ENCODE measurements around the gene NPIPA3. TPM values are rescaled to one million over a fixed set of nuclear protein-coding genes. Genes with fewer than 3 reads are reported as not detected.
"Not testable (repeated sequence)": the region's sequence is repeated elsewhere in the genome, so short reads cannot be mapped to it uniquely, and the experiment has no call there.

NPIPA3 gene
- total RNA-seq = not detected

DNA sequence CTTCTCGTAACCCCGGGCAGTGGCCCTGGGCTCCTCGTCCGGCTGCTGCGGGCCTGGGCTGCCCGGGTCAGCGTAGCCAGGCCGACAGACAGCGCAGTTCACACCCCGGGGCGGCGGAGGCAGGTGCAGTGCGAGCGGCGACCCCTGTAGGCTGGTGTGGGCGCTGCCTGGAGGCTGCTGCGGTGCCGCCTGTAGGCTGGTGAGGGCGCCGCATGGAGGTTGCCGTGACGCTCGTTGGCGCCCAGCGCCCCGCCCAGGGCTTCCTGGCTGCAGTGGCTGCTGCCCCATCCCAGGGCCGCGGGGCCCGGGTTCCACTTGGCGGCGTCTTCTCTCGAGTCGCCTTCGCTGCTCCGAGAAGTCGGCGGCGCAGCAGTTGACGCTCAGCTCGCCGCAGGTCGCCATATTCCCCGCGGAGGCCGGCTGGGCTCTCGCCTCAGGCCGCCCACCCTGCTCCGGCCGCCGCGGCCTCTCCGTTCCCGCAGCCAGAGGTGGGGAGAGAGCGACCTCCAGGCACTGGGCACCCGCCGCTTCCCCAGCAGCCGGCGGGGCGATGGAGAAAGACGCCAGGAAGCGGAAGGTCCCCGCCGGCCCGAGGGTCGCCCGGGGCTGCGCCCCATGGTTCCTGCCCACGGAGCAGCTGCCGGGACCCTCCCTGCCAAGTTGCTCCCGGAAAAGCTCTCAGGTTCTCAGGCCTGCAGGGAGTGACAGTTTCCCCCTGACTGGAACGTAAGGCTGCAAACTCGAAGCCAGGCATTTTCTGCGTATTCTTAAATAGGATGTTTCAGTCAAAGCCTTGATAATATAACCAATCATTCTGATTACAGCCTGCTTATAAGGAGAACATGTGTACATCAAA lies at the start of gene NPIPA3:
TSS of gene NPIPA3 (plus strand) at position 256 of the 856 bp plus-strand sequence. CDS start 5,533 bp downstream, outside the sequence.
- not testable (repeated sequence) for DNase-seq

DNA sequence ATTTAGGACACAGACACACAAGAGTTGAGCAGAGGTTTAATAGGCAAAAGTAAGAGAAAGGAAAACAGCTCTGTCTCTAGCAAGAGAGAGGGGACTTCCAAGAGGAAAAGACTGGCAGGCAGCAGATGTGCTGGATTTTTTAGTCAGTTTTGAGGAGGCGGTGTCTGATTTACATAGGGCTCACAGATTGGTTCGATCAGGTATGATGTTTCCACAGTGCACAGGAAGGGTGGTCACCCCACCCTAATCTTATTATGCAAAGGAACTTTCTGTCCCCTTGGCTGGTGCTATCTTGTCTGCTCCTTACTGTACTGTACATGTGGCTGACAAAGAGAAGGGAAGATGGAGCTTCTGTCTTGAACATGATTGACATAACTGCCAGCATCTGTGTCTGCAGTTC lies 45.1 kb upstream of the NPIPA3 start:
- no peak for DNase-seq

DNA sequence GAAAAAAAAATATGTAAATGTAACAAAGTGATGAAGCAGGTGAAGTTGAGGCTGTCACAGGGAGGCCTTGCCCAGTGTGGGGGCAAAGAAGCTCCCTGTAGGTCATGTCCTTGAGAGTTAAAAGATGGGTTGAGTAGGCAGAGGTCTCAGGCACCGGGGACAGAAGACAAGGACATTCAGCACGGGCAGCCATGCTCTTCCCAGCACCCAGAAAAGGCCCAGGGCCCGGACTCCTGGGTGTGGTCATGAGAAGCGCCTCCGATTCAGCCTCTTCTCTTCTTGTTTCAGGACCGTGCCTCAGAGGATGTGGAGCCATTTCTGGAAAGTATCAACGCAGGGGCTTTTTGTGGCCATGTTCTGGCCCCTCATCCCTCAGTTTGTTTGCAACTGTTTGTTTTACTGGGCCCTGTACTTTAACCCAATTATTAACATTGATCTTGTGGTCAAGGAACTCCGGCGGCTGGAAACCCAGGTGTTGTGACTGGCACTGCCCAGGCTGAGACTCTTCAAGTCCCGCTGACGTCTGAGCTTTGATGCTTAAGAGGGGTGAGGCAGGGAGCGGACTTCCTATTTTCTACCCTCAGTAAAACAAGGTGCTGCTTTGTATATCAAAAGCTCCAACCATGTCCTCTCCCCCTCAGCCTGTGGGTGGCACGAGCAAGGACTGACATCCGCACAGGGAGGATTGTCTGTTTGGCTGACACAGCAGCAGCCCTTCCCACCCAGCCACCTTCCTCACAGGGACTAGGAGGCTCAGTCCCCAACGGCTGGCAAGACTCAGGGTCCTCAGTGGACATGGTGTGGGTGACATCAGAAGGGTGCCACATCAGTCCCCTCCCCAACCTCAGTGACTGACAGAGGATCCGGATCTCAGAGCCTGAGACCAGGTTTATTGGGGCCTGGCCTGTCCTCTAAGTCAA lies 35.6 kb upstream of the NPIPA3 start:
- DNase-seq = no peak

DNA sequence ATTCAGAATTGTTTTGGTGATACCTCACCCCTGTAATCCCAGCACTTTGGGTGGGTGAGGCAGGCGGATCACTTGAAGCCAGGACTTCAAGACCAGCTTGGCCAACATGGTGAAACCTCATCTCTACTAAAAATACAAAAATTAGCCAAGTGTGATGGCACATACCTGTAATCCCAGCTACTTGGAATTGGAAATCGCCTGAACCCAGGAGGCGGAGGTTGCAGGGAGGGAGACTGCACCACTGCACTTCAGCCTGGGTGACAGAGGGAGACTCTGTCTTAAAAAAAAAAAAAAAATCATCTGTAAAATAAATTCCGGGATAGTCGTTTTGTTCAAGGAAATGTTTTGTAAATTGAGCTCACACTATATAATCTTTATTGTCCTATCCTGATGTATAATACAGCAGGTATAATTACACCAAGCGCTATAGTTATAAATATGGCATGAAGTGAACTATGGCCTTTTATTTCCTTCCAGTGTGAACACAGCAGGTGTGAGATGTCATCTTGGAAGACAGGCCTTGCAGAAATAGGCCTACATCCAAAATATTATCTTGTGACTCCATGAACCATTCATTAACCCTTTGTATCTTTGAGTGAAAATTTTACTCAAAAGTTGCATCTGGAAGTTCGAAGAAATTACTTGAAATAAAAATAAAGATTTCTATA lies 34.5 kb upstream of the NPIPA3 start:
- DNase-seq = no peak

DNA sequence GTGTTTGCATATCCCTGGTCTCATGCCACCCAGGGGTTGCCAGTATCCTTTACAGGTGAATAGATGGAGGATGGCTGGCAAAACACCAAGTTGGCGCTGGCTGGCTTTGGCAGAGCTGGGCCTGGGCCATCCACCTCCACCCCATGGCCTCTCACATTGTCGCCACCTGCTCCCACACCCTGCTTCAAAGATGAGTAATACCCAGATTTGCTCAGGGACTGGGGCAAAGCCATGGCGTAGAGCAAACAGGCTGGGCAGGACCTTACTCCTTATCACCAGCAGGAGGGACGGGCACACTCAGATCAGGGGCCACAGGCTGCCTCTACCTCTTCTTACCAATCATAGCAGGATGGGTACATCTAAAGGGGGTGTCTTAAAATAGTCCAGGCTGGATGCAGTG lies 33.4 kb upstream of the NPIPA3 start:
- DNase-seq = no peak

DNA sequence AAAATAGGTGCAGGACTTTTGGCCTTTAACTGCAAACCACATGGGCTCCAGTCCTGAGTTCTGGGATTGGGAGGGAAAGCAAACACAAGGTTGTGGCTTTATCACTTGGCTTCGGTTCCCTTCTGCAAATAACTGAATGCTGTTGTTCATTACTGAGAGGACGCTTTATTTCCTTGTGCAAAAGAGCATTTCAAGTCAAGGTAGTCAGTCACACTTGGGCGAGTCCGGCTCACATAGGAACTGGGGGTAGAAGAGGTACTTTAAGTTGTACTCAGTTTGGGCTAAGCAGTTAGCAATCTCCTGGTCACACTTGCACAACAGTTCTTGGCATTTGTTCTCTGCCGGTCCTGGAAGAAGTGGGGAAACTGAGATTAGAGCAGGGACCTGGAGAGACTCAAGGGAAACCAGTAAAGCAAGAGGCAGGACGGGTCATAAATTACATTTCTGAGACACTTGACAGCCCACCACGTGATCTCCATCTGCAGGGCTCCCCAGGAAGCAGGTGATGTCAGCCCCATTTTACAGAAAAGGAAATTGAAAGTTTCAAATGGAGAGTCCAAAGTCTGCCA lies 30.7 kb upstream of the NPIPA3 start:
- no peak for DNase-seq

DNA sequence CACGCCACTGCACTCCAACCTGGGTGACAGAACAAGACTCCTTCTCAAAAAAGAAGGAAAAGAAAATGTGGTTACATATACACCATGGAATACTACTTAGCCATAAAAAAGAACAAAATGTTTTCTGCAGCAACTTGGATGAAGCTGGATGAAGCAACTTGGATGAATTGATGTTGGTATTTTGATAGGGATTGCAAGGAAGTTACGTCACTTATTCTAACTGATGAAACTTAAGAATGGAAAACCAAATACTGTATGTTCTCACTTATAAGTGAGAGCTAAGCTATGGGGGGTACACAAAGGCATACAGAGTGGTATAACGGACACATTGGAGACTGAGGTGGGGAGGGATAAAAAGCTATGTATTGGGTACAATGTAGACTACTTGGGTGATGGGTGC lies 26.6 kb upstream of the NPIPA3 start:
- no peak for DNase-seq

DNA sequence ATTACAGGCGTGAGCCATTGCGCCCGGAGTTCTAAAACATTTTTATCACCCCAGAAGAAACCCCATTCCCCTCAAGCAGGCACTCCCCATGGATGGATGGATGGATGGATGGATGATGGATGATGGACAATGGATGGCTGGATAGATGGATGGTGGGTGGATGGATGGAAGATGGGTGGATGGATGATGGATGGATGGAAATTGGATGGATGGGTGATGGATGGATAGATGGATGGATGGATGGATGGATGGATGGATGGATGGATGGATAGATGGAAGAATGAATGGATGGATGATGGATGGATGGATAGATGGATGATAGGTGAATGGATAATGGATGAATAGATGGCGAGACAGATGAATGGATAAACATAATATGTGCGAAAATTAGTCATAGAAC lies 25.6 kb upstream of the NPIPA3 start:
- DNase-seq = no peak

DNA sequence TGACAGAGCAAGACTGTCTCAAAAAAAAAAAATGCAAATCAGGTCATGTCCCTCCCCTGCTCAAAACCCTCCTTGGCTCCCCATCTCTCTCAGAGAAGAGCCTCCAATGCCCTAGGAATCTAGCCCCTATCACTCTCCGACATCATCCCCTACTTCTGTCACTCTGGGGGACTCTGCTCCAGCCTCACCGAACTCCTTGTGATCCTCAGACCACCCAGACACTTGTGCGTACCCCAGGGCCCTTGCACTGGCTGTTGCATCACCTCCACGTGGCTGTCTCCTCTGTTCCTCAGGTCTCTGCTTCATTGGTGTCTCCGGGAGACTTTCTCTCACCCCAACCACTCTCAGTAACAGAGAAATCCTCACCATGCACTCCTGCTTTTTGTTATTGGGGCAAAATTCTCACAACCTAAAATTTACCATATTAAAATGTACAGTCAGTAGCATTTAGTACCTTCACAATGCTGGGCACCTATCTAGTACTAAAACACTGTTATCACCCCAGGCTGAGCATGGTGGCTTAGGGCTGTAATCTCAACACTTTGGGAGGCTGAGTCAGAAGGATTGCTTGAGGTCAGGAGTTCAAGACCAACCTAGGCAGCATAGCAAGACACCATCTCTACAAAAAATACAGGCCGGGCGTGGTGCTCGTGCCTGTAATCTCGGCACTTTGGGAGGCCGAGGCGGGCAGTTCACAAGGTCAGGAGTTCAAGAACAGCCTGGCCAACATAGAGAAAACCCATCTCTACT lies 24.3 kb upstream of the NPIPA3 start:
- no peak for DNase-seq

DNA sequence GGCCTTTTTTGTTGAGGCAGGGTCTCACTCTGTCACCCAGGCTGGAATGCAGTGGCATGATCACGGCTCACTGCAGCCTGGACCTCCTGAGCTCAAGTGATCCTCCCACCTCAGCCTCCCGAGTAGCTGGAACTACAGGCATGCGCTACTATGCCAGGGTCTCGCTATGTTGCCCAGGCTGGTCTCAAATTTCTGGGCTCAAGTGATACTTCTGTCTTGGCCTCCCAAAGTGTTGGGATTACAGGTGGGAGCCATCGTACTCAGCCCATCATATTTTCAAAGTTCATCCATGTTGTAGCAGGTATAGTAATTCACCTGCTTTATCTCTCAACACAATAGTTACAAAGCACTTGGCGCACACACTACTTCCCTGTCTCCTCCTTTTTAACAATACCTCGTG lies 22.8 kb upstream of the NPIPA3 start:
- not testable (repeated sequence) for DNase-seq

DNA sequence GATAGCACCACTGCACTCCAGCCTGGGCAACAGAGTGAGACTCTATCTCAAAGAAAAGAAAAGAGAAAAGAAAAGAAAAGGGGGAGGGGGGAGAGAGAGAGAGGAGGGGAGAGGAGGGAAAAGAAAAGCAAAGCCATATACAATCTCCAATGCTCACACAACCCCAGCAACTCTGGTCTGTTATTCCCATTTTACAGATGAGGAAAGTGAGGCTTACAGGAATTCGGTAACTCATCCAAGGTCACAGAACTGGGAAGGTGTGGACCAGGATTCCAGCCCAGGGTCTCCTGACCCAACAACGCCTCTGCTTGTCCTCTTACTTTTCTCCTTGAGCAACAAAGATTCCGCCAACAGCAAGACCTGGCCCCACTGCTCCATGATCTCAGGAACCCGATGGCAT lies 22.1 kb upstream of the NPIPA3 start:
- DNase-seq = no peak

DNA sequence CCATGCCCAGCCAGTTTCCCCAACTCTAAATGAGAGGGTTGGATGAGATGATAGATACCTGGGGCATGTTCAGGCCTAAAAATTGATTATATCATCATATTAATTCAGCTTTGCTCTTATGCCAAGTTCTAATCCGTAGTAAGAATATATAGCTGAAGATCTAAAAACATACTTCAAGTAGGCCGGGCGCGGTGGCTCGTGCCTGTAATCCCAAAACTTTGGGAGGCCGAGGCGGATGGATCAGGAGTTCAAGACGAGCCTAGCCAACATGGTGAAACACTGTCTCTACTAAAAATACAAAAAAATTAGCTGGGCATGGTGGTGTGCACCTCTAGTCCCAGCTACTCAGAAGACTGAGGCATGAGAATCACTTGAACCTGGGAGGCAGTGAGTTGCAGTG lies 21.1 kb upstream of the NPIPA3 start:
- no peak for DNase-seq

DNA sequence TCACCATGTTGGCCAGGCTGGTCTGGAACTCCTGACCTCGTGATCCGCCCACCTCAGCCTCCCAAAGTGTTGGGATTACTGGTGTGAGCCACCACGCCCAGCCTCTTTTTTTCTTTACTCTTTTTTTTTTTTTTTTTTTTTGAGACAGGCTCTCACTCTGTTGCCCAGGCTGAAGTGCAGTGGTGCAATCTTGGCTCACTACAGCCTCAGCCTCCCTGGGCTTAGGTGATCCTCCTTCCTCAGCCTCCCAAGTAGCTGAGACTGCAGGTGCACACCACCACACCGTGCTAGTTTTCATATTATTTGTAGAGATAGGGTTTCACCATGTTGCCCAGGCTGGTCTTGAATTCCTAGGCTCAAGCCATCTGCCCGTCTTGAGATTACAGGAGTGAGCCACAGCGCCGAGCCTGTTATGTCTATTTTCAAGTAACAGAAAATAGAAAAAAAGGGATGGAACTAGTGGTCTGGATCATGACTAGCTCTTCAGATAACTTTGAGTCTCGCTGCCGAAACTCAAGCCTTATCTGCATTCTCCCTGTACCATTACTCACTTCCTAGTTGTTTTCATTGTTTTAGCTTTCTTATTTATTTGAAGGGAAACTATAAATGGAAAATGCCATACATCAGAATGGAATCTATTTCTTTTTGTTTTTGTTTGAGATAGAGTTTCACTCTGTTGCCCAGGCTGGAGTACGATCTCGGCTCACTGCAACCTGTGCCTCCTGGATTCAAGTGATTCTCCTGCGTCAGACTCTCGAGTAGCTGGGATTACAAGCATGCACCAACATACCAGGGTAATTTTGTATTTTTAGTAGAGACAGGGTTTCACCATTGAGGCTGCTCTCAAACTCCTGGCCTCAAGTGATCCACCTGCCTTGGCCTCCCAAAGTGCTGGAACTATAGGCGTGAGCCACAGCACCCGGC lies 17.1 kb upstream of the NPIPA3 start:
- DNase-seq = not testable (repeated sequence)

DNA sequence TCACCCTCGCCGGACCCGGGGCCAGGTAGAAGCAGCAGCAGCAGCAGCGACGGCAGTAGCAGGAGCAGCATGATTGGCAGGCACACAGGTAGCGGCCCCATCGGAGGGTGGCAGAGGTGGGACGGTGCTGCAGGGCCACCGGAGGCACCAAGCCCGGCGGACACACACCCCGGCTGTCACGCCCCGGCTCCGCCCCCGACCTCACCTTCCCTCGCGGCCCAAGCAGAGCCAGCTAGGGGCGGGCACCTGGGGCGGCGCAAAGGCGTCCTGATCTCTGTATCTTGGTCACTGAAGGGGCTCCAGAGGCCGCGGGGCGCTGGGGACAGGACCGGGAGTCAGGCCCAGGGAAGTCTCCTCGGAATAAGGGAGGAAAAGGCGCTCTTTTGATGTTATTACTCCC lies 9.1 kb upstream of the NPIPA3 start, which contains the start of gene PLA2G10:
TSS of gene PLA2G10 (minus strand) at position 180 of the 400 bp plus-strand sequence. CDS start at position 101, 79 bp downstream.
- not testable (repeated sequence) for DNase-seq

DNA sequence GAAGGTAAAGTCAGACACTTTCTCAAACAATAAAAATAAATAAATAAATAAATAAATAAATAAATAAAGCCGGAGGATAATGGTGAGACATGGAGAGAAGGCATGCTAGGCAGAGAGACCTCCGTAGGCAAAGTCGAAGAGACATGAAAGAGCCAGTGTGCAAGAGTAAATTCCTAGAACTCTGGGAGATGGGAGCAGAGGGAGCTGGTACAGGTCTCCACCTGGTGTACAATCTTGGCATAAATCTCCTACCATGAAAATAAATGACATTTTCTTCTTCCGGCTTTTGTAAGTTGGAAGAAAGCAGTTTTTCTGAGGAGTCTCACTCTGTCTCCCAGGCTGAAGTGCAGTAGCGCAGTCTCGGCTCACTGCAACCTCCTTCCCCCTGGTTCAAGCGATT lies 1.4 kb upstream of the NPIPA3 start:
- DNase-seq = not testable (repeated sequence)

DNA sequence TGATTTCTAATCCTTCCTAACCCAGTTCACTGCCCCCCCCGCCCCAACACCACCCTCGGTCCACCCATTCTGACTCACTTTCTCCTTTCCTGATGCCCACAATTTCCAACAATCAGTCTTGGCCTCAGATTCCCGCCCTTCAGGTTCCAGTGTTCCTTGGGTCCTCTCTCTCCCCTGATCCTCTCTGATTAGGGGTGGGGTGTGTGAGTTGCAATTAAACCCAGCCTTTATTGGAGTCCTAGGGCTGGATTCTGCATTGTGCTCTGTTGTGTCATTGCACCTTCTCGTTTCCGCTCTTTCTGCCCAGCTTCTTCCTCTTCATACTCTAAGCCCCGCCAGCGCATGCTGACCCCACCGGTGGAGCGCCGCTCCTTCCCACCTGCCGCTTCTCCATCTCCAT lies 539 bp upstream of the NPIPA3 start:
- DNase-seq = not testable (repeated sequence)

DNA sequence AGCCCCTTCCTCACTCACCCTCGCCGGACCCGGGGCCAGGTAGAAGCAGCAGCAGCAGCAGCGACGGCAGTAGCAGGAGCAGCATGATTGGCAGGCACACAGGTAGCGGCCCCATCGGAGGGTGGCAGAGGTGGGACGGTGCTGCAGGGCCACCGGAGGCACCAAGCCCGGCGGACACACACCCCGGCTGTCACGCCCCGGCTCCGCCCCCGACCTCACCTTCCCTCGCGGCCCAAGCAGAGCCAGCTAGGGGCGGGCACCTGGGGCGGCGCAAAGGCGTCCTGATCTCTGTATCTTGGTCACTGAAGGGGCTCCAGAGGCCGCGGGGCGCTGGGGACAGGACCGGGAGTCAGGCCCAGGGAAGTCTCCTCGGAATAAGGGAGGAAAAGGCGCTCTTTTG lies 30.0 kb downstream of the NPIPA3 start:
- not testable (repeated sequence) for DNase-seq

DNA sequence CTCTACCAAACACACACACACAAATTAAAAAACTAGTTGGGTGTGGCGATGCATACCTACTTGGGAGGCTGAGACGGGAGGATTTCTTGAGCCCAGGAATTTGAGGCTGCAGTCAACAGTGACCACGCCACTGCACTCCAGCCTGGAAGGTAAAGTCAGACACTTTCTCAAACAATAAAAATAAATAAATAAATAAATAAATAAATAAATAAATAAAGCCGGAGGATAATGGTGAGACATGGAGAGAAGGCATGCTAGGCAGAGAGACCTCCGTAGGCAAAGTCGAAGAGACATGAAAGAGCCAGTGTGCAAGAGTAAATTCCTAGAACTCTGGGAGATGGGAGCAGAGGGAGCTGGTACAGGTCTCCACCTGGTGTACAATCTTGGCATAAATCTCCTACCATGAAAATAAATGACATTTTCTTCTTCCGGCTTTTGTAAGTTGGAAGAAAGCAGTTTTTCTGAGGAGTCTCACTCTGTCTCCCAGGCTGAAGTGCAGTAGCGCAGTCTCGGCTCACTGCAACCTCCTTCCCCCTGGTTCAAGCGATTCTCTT lies 37.7 kb downstream of the NPIPA3 start:
- not testable (repeated sequence) for DNase-seq

DNA sequence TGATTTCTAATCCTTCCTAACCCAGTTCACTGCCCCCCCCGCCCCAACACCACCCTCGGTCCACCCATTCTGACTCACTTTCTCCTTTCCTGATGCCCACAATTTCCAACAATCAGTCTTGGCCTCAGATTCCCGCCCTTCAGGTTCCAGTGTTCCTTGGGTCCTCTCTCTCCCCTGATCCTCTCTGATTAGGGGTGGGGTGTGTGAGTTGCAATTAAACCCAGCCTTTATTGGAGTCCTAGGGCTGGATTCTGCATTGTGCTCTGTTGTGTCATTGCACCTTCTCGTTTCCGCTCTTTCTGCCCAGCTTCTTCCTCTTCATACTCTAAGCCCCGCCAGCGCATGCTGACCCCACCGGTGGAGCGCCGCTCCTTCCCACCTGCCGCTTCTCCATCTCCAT lies 38.6 kb downstream of the NPIPA3 start:
- DNase-seq = not testable (repeated sequence)

All from skin of body (tissue), 2 donors.